AG04450 (cell line): ENCODE results near the gene SUN2. TPM values are rescaled to one million over a fixed set of nuclear protein-coding genes. Genes with fewer than 3 reads are reported as not detected.

ENCODE experiments used
- CTCF ChIA-PET: fragments of 300-600, 350-600 bp; formaldehyde crosslinking; extraction: SDS; loops from one replicate; lab custom pipeline; 2022; ENCODE audit warnings: antibody characterized with exemption, inconsistent platforms; lab: Charles Lee
- POLR2A ChIA-PET: fragments of 350-600 bp; formaldehyde crosslinking; extraction: SDS; loops from one replicate; lab custom pipeline; 2021; ENCODE audit warnings: antibody characterized with exemption, inconsistent platforms; lab: Yijun Ruan, JAX
- DNase-seq: peaks from one replicate; pipeline ENCODE4 v3.0.0-alpha.2; 2011; ENCODE audit warnings: low read depth, low spot score
- H3K27ac ChIP-seq: one replicate; pipeline ENCODE4 v1.5.1; 2012; ENCODE audit warnings: low read depth, low read length, control low read depth
- H3K27me3 ChIP-seq: one replicate; pipeline ENCODE4 v1.6.0; 2012; ENCODE audit warnings: low read length; ENCODE audit not compliant: control insufficient read depth, insufficient read depth
- H3K4me3 ChIP-seq: 2 replicates; pipeline ENCODE4 v1.5.1; 2011; ENCODE audit warnings: mild to moderate bottlenecking, low read depth, low read length, control low read depth
- H3K9me3 ChIP-seq: 2 replicates; pipeline ENCODE4 v1.5.1; 2012; ENCODE audit warnings: low read length; ENCODE audit not compliant: control insufficient read depth, insufficient read depth
- CTCF ChIP-seq: IDR thresholded peaks from 2 replicates; pipeline ENCODE4 v1.5.1; 2011; ENCODE audit warnings: low read depth, low read length, control low read depth, inconsistent platforms
- polyA plus RNA-seq: library from polyadenylated mRNA; depleted of rRNA; stranded (reverse); fragments of >200 nt; gene quantifications from 2 replicates; pipeline ENCODE4 v1.2.3, GENCODE V29; 2011

Gene SUN2
- polyA plus RNA-seq, 1 experiment, result 24.5 TPM

DNA sequence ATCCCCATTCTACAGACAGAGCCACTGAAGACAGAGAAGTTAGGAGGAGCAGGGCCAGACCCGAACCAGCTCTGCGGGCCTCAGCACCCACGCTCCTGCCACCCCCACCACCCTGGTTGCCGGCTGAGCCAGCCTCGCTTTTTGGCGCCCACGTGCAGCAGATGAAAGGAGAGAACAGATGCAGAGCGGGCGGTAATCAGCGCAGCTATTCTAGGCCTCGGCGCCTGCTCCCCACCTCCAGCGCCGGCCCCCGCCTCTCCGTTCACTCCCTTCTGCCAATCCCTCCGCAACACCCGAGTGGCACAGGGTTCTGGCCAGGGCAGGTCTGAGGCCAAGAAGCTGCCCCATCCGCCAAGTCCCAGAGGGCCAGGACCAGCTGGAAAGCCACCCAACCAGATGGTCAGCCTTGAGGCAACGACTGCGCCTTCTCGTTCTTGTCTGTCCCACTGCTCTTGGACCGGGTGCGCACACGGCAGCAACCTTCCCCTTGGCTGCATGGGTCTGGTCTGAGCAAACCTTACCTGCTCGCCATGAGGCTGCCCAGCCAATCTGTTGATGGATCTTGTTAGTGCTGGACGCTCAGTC is 21.4 kb upstream of the SUN2 start:
- no peak overlapping the region for H3K4me3 ChIP-seq
- H3K9me3 ChIP-seq, result no peaks in the 10 kb centered on the region
- no peaks in the 10 kb centered on the region for H3K27me3 ChIP-seq
- ChIA-PET POLR2A (no interaction called here), CTCF (interaction anchor here (1.0 kb wide), 1 partner anchor 8 kb away, joined by 4 read pairs; no protein-coding TSS in a partner anchor)
- no peak overlapping the region for H3K27ac ChIP-seq
- DNase-seq, result no peak
- TF ChIP-seq CTCF, result no peak

- no peak overlapping the region for H3K4me3 ChIP-seq
- ChIA-PET CTCF (no interaction called here), POLR2A (no interaction called here)
- H3K27me3 ChIP-seq, result no peaks in the 10 kb centered on the region
- H3K9me3 ChIP-seq, result no peaks in the 10 kb centered on the region
- H3K27ac ChIP-seq, result no peak overlapping the region
- no peak for TF ChIP-seq CTCF
- no peak for DNase-seq
These were observed 20.3 kb upstream of the SUN2 start for GRCh38 chr22:38776086-38776485.

DNA sequence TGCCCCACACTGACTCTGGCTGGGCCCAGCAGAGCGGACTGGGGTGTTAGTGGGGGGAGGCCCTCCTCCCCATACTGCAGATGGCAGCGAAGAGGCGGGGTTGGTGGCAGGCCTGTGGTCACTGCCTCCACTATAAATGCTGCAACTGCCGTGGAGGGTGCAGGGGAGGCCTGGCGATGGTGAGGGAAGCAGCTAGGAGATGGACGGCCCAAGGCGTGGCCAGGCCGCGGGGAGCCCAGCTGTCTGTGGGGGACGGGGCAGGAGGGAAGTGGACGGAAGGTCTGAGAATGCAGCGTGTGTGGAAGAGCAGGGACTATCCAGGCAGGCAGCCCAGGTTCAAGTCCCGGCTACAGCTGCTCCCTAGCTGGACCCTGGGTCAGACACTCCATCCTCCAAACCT is 19.9 kb upstream of the SUN2 start:
- Histone ChIP-seq H3K4me3 (no peak overlapping the region), H3K27me3 (no peaks in the 10 kb centered on the region), H3K27ac (no peak overlapping the region), H3K9me3 (no peaks in the 10 kb centered on the region)
- CTCF ChIA-PET, result no interaction called here
- DNase-seq, result no peak
- POLR2A ChIA-PET, result no interaction called here
- no peak for TF ChIP-seq CTCF

DNA sequence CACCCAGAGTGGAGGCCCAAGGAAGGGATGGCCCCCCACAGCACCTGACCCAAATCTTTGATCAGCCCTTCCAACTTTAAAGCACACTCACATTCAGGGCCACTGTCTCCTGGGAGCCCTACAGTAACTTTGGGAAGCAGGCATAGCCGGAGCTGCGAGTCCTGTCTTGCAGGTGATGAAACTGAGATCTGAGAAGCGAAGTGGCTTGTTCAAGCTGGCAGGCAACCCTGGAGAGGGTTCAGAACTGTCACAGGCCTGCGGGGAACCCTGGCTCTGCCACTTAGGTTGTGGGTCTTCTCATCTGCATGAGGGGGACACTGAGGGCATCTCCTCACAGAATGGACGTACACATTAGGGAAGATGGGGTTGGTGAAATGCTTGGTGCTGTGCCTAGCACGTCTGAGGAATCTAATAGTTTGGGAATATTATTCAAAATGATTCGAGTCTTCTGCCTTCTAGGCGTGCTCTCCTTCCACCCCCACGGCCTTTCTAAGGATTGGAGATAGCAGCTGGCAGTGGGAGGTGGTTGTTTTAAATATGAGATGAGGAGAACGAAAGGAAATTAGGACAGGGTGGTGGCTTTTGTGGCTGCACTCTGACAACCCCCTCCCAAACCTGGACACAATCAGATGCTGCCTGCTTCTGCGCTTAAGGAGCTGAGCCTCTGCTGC is 18.8 kb upstream of the SUN2 start:
- POLR2A ChIA-PET, result no interaction called here

More for the DNA sequence above, 18.8 kb upstream of the SUN2 start:
- Histone ChIP-seq H3K27ac (no peak overlapping the region), H3K9me3 (no peaks in the 10 kb centered on the region), H3K4me3 (no peak overlapping the region), H3K27me3 (no peaks in the 10 kb centered on the region)
- CTCF ChIA-PET, result no interaction called here
- DNase-seq, result no peak
- TF ChIP-seq CTCF, result no peak
